GM12872 (cell line): ENCODE results near the gene RPL35.

Experiments used
- CTCF ChIP-seq: IDR thresholded peaks from 3 replicates; pipeline ENCODE4 v1.5.1; 2011; ENCODE audit warnings: low read depth, mild to moderate bottlenecking, low read length, moderate library complexity; ENCODE audit not compliant: insufficient read depth

The RPL35 gene

DNA sequence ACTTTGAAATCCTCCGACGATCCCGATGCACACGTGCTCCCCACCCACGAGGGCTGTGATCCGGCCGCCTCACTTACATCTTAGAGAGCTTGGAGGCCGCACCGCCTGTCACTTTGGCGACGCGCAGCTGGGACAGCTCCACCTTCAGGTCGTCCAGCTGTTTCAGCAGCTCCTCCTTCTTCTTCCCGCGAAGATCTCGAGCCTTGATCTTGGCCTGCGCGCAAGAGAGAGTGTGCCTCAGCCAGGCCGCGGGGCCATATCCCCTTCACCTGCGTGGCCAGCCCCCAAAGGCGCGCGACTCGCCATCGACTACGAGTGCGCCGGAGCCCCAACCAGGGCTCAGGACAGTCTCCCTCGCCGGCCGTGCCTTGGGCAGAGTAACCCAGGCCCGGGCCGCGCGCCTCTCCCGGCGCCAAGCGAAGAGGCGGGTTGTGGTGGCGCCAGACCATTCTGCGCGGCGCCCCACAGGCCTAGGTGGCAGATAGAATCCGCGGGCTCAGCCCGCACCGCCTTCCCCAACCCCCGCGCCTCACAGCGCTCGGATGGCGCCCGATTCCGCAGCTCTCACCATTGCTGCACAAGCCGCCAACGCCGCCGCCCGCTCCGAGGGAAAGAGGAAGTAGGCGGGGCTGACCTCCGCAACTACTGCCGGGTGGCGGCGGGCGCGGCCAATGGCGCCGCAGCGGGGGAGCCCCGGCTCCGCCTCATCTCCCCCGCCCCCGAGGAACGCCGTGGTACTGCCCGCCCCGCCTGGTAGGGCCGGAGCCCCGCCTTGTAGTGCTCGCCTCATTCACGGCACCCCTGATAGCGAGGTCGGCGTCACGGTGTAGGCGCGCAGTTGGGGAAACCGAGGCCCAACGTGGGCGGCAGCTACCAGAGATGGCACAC is at the start of gene RPL35, which contains the start of gene ARPC5L:
Gene RPL35 (minus strand): TSS at position 616 of the 888 bp plus-strand sequence. CDS start 45 bp downstream, at position 571.
Gene ARPC5L (plus strand): TSS at position 789 of the 888 bp plus-strand sequence. CDS start 7,161 bp downstream, outside the sequence.
- peak; percentile 27; the same call in 1 of the 3 replicates for TF ChIP-seq CTCF

- TF ChIP-seq CTCF, result no peak
Observed at GRCh38 chr9:124908098-124908497, 46.3 kb upstream of the RPL35 start.

DNA sequence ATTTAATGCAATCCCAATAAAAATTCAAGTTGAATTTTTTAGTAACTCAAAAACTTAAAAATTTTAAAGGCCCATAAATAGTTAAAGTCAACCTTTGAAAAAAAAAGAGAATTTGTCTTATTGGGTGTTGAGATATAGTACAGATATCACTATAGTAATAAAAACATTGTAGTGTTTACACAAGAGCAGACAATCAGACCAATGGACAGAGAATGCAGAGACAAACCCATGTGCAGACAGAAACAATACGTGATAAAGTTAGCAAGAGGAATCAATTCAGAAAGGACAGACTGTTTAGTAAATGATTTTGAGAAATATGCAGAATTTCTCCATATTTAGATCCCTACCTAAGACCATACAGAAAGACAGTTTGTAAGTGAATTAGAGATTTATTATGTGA is 45.2 kb upstream of the RPL35 start:
- TF ChIP-seq CTCF, result no peak

GRCh38 chr9:124899845-124900244 is 38.1 kb upstream of the RPL35 start:
- TF ChIP-seq CTCF, result no peak

DNA sequence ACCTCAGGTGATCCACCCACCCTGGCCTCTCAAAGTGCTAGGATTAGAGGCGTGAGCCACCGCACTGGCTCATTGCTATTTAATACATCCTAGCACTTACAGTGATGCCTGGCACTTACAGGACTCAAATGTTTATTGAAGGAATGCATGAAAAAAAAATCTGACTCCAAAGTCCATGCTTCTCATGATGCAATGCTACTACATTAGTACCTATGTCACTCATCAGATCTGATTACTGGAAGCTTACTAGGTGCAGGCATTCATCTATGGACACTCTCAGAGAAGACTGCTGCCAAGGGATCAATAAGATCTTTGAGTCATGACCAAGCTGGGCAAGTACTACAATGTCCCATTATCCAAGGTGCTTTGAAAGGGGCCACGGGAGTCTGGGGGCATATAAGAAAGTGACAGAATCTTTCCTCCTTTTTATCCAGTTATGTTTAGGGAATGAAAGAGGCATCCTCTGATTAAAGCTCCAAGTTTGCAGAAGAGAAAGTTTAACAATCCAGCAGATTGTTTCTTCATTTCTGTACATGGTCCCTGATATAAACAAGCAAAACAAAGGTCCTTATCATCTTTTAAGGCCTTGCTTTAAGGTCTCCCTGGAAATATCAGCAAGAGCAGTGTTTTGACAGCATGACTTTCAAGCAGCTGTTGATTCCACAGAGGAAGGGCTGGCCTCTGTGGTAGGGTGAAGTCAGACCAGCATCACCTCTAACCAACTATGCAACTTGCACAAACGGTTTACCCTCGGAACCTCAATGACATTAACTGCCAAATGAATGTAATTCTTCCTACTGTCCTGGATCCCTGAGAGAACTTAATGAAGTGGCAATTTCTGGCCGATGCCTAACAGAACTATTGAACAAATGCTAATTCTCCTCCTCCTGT is 36.1 kb upstream of the RPL35 start:
- TF ChIP-seq CTCF, result no peak

DNA sequence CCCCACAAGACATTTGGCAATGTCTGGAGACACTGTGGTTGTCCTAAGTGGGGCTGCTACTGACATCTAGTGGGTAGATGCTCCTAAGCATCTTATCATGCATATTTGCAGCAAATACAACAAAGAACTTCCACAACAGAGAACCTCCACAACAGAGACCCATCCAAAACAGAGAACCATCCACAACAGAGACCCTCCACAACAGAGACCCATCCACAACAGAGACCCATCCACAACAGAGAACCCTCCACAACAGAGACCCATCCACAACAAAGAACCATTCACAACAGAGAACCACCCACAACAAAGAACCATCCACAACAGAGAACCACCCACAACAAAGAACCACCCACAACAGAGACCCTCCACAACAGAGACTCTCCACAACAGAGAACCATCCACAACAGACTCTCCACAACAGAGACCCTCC is 33.0 kb upstream of the RPL35 start:
- TF ChIP-seq CTCF, result peak; percentile 65
